Measurements from ENCODE around the gene C1orf56. TPM values are rescaled to one million over a fixed set of nuclear protein-coding genes. Genes with fewer than 3 reads are reported as not detected.

C1orf56 gene
- total and polyA plus RNA-seq, 10 of the 15 experiments (the other 5 are each of a cell fraction or from before 2014, with no cell fraction given): 0.22 to 15.5 (median 1.5) TPM

GRCh38 chr1:150997949-150998348 is 49.6 kb upstream of the C1orf56 start:
- peaks cover under 1% of the 10 kb centered on the region; the same call in 1 of the 2 replicates for H3K4me1 ChIP-seq (ENCODE audit: control insufficient read depth, insufficient read depth, low read length)
- no peaks in the 10 kb centered on the region for H4K20me1 ChIP-seq (ENCODE audit: control insufficient read depth, insufficient read depth)
- TF ChIP-seq POLR2AphosphoS2 (IDR thresholded peaks at IDR 0.05; ENCODE audit: low read depth, low read length): no peak
- H2AFZ ChIP-seq (ENCODE audit: control insufficient read depth, low read depth, low read length): no peak overlapping the region
- H3K36me3 ChIP-seq (ENCODE audit: control insufficient read depth in 2 of 2, insufficient read depth in 2 of 2, low read length in 1 of 2): no peaks in the 10 kb centered on the region; a peak in 1 of 4 replicates
- H3K79me2 ChIP-seq (ENCODE audit: control insufficient read depth, insufficient read depth, low read length): no peaks in the 10 kb centered on the region
- no peak overlapping the region for H3K4me3 ChIP-seq
- CTCF ChIA-PET: interaction anchor here (0.7 to 16.2 kb wide), 4 partner anchors 8 to 742 kb away, joined by 3 to 252 read pairs (median 52); partner anchors contain the start of genes ANXA9, CERS2 and MINDY1
- H3K27ac ChIP-seq (ENCODE audit: control insufficient read depth, insufficient read depth): no peak overlapping the region
- WGBS (ENCODE audit: insufficient coverage, insufficient replicate concordance, low lambda C conversion rate, missing lambda C conversion rate): 48% methylated on average over 4 of the region's 5 CpGs
- no TSS peak for BruUV-seq (replicated peaks)
- RAD21 ChIA-PET (ENCODE audit: unreplicated experiment): interaction anchor here (0.6 kb wide), 1 partner anchor 801 kb away, joined by 3 read pairs; no protein-coding TSS in a partner anchor
- ATAC-seq (no peak), FAIRE-seq (no peak), DNase-seq (ENCODE audit: low read depth, low spot score) (no peak)
- no peaks in the 10 kb centered on the region for H3K9me3 ChIP-seq (replicated peaks; ENCODE audit: control insufficient read depth, insufficient read depth, low read length)
- no peak overlapping the region for H3K9ac ChIP-seq (ENCODE audit: control insufficient read depth, insufficient read depth, low read length)
- POLR2A ChIA-PET: interaction anchor here (0.6 to 0.9 kb wide), 2 partner anchors 111 to 240 kb away, joined by 3 to 5 read pairs; partner anchors contain the start of gene CTXND2
- SMC1A ChIA-PET (ENCODE audit: uncharacterized antibody, unreplicated experiment): interaction anchor here (2.0 to 4.5 kb wide), 2 partner anchors 8 to 10 kb away, joined by 5 to 34 read pairs; partner anchors contain the start of gene MINDY1
- in situ Hi-C loops (cut with MboI): loop anchor here (5.0 kb wide), 1 partner anchor 741 kb away; the partner anchor contains the start of gene CA14
- no peaks in the 10 kb centered on the region for H3K27me3 ChIP-seq (replicated peaks in 1 of 2; ENCODE audit: control insufficient read depth in 2 of 2, insufficient read depth in 2 of 2, low read length in 1 of 2)
- H3K4me2 ChIP-seq (ENCODE audit: control insufficient read depth, insufficient read depth): no peak overlapping the region
- intact Hi-C loops (cut with micrococcal nuclease; ENCODE audit: unreplicated experiment): loop anchor here (10.0 kb wide), 1 partner anchor 743 kb away; the partner anchor contains the start of gene CA14

DNA sequence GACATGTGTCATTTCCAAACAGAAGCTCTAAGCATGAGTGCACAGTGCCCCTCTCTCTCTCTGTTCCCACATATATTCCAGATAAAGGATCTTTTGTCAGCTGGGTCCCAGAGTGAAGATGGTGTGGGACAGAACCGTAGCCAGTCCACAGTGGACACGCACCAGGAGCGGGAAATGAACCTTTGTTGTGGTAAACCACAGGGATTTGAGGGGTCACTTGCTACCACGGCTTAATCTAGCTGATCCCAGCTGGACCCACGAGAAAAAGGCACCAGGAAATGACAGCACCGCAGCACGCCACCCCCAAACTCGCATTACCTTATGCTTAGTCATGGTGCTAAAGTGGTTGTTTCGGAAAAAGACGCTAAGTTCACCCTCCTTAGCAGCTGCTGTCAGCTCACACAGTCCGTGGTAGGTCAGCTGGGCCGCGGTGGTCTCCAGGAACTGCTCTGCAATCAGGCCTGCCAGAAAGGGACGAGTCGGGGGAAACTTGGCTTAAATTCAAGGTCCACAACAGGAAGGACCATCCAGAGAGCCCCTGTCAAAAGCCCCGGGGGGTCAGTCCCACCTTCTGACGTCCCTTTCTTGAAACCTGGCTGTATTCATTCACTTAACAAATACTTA is 48.4 kb upstream of the C1orf56 start:
- ChIA-PET SMC1A (ENCODE audit: uncharacterized antibody, unreplicated experiment) (interaction anchor here (0.7 to 2.0 kb wide), 2 partner anchors 11 to 1062 kb away, joined by 3 to 5 read pairs; no protein-coding TSS in a partner anchor), RAD21 (ENCODE audit: unreplicated experiment) (interaction anchor here (0.6 kb wide), 1 partner anchor 107 kb away, joined by 3 read pairs; no protein-coding TSS in a partner anchor), POLR2A (no interaction called here), CTCF (interaction anchor here (0.7 to 16.2 kb wide), 5 partner anchors 18 to 158 kb away, joined by 3 to 252 read pairs (median 4); partner anchors contain the start of genes ANXA9, CERS2 and TNFAIP8L2)
- FAIRE-seq (no peak), ATAC-seq (no peak), DNase-seq (ENCODE audit: low read depth, low spot score) (no peak)
- Histone ChIP-seq H4K20me1 (ENCODE audit: control insufficient read depth, insufficient read depth) (no peaks in the 10 kb centered on the region), H3K9ac (ENCODE audit: control insufficient read depth, insufficient read depth, low read length) (no peak overlapping the region), H3K27ac (ENCODE audit: control insufficient read depth, insufficient read depth) (no peak overlapping the region), H3K36me3 (ENCODE audit: control insufficient read depth in 2 of 2, insufficient read depth in 2 of 2, low read length in 1 of 2) (no peaks in the 10 kb centered on the region; a peak in 1 of 4 replicates), H2AFZ (ENCODE audit: control insufficient read depth, low read depth, low read length) (no peak overlapping the region), H3K4me2 (ENCODE audit: control insufficient read depth, insufficient read depth) (no peak overlapping the region), H3K79me2 (ENCODE audit: control insufficient read depth, insufficient read depth, low read length) (no peaks in the 10 kb centered on the region; the same call in 1 of the 2 replicates), H3K27me3 (replicated peaks in 1 of 2; ENCODE audit: control insufficient read depth in 2 of 2, insufficient read depth in 2 of 2, low read length in 1 of 2) (no peaks in the 10 kb centered on the region), H3K4me3 (no peak overlapping the region), H3K4me1 (ENCODE audit: control insufficient read depth, insufficient read depth, low read length) (peaks cover 4% of the 10 kb centered on the region; the same call in 1 of the 2 replicates), H3K9me3 (replicated peaks; ENCODE audit: control insufficient read depth, insufficient read depth, low read length) (no peaks in the 10 kb centered on the region)
- intact Hi-C loops (cut with micrococcal nuclease; ENCODE audit: unreplicated experiment): loop anchor here (10.0 kb wide), 1 partner anchor 744 kb away; the partner anchor contains the start of gene CA14
- no TSS peak for BruUV-seq (replicated peaks)
- TF ChIP-seq RUNX3 (IDR thresholded peaks at IDR 0.05; ENCODE audit: low read length): no peak
- TF ChIP-seq STAT3 (IDR thresholded peaks at IDR 0.05; ENCODE audit: low read depth, low read length): no peak
- no peak for TF ChIP-seq MEF2A (IDR thresholded peaks at IDR 0.05; ENCODE audit: insufficient read depth, low read depth, low read length)
- TF ChIP-seq TBL1XR1 (IDR thresholded peaks at IDR 0.05; ENCODE audit: low read depth, low read length): no peak
- no peak for TF ChIP-seq MEF2B (IDR thresholded peaks at IDR 0.05; ENCODE audit: partially characterized antibody, poor library complexity, severe bottlenecking)
- TF ChIP-seq RFX5 (IDR thresholded peaks at IDR 0.05; ENCODE audit: low read depth, low read length): no peak
- TF ChIP-seq GATAD2B (conservative IDR thresholded peaks at IDR 0.05; ENCODE audit: low read depth): no peak
- no peak for TF ChIP-seq KAT2A (conservative IDR thresholded peaks at IDR 0.05; ENCODE audit: control insufficient read depth, low read depth, low read length)
- no peak for TF ChIP-seq ZNF622 (IDR thresholded peaks at IDR 0.05)
- TF ChIP-seq ZSCAN29 (IDR thresholded peaks at IDR 0.05): no peak
- TF ChIP-seq POLR2A (IDR thresholded peaks at IDR 0.05; ENCODE audit: low read depth, low read length): no peak
- no peak for TF ChIP-seq RBBP5 (conservative IDR thresholded peaks at IDR 0.05)
- TF ChIP-seq ZNF217 (IDR thresholded peaks at IDR 0.05): no peak
- no peak for TF ChIP-seq ZNF384 (IDR thresholded peaks at IDR 0.05; ENCODE audit: borderline replicate concordance, low read depth, low read length)
- no peak for TF ChIP-seq ATF7 (IDR thresholded peaks at IDR 0.05; ENCODE audit: low read depth)
- TF ChIP-seq WRNIP1 (IDR thresholded peaks at IDR 0.05; ENCODE audit: borderline replicate concordance, low read depth, low read length): no peak
- no peak for TF ChIP-seq IRF4 (IDR thresholded peaks at IDR 0.05; ENCODE audit: low read depth, low read length)
- no peak for TF ChIP-seq RCOR1 (conservative IDR thresholded peaks at IDR 0.05; ENCODE audit: low read depth, low read length)
- no peak for TF ChIP-seq TCF12 (IDR thresholded peaks at IDR 0.05; ENCODE audit: low read depth, low read length)
- WGBS (ENCODE audit: insufficient coverage, insufficient replicate concordance, low lambda C conversion rate, missing lambda C conversion rate): 67% methylated on average over 17 of the region's 17 CpGs
- in situ Hi-C loops (cut with MboI): loop anchor here (5.0 kb wide), 1 partner anchor 742 kb away; the partner anchor contains the start of gene CA14

Data from GM12878 (cell line).